Small intestine (tissue), 7 donors: ENCODE results near the gene VPS33A. TPM values are rescaled to one million over a fixed set of nuclear protein-coding genes. Genes with fewer than 3 reads are reported as not detected.

Experiments
- DNase-seq, 2 donors: peaks; one replicate each; pipeline versions ENCODE4 v3.0.0 to v3.0.0-alpha.2; 2013
- FAIRE-seq: peaks from 2 replicates; lab custom pipeline; 2012; peaks lifted over from hg19 to GRCh38; lab: Jason Lieb, UNC
- H3K27ac ChIP-seq, 3 donors: one replicate each; pipeline ENCODE4 v1.5.1; 2013; ENCODE audit warnings: low read length in 2 of 3, mild to moderate bottlenecking in 2 of 3, control low read depth in 1 of 3, inconsistent platforms in 1 of 3, low read depth in 1 of 3, moderate library complexity in 1 of 3
- H3K27me3 ChIP-seq, 3 donors: one replicate each; pipeline ENCODE4 v1.6.1; 2013; ENCODE audit warnings: low read length in 3 of 3, inconsistent platforms in 1 of 3; ENCODE audit not compliant: control insufficient read depth in 3 of 3, insufficient read depth in 3 of 3
- H3K36me3 ChIP-seq, 3 donors: one replicate each; pipeline ENCODE4 v1.6.1; 2013; ENCODE audit warnings: low read length in 3 of 3, inconsistent platforms in 1 of 3, low read depth in 1 of 3, mild to moderate bottlenecking in 1 of 3, moderate library complexity in 1 of 3; ENCODE audit not compliant: control insufficient read depth in 3 of 3, insufficient read depth in 2 of 3
- H3K4me1 ChIP-seq, 3 donors: one replicate each; pipeline ENCODE4 v1.6.1; 2013; ENCODE audit warnings: low read length in 2 of 3, inconsistent platforms in 1 of 3, low read depth in 1 of 3, mild to moderate bottlenecking in 1 of 3, moderate library complexity in 1 of 3; ENCODE audit not compliant: control insufficient read depth in 3 of 3, insufficient read depth in 2 of 3
- H3K4me3 ChIP-seq, 3 donors: one replicate each; pipeline ENCODE4 v1.5.1; 2013; ENCODE audit warnings: low read length in 3 of 3, control low read depth in 1 of 3, inconsistent platforms in 1 of 3, low read depth in 1 of 3, mild to moderate bottlenecking in 1 of 3, moderate library complexity in 1 of 3
- H3K9me3 ChIP-seq, 2 donors: one replicate each; pipeline ENCODE4 v1.6.1; 2013; ENCODE audit warnings: low read depth in 1 of 2, low read length in 1 of 2; ENCODE audit not compliant: control insufficient read depth in 2 of 2, insufficient read depth in 1 of 2
- WGBS, 3 donors: extraction: QIAGEN DNeasy Blood & Tissue Kit; methylation state at CpG; one replicate each; pipeline ENCODE4 v1.1.7; 2013; 5-methylcytosine and 5-hydroxymethylcytosine counted together
- polyA plus RNA-seq, 4 donors: library from polyadenylated mRNA; stranded (reverse) in 3 of 4; unstranded in 1 of 4; fragments of 200-250 nt in 3 of 4; fragments of 120-200 nt in 1 of 4; gene quantifications; one replicate each; pipeline versions ENCODE4 v1.2.1 to v1.2.3, GENCODE V29; 2013
- donor health status: healthy with polysubstance abuse.
- donor health status: control.
- donor health status: control.
- donor health status: Bipolar disorder and iron deficiency.
- donor health status: healthy.

Gene VPS33A
- polyA plus RNA-seq, 4 donors, result 9.4 to 19.6 (median 16.6) TPM

DNA sequence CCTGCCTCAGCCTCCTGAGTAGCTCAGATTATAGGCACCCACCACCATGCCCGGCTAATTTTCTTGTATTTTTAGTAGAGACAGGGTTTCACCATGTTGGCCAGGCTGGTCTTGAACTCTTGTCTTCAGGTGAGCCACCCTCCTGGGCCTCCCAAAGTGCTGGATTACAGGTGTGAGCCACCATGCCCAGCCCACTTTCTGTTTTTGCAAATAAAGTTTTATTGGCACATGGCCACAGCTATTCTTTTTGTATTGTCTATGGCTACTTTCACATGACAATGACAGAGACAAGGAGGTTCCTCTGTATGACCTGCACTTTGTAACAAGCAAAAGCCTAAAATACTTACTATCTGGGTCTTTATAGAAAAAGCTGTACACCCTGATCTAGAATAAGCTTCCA lies 20.7 kb downstream of the VPS33A start:
- WGBS, 3 donors, result 87 to 100% (median 92%) methylated on average over 1 of the region's 1 CpG
- DNase-seq (no peak), FAIRE-seq (no peak)
- H3K36me3 ChIP-seq, result peaks cover 0 to 51% (median 2%) of the 10 kb centered on the region in 3 donors
- H3K4me1 ChIP-seq, result no peaks in the 10 kb centered on the region
- H3K27me3 ChIP-seq, result no peaks in the 10 kb centered on the region
- no peaks in the 10 kb centered on the region for H3K9me3 ChIP-seq
- peak overlapping the region in 1 of 3 donors; percentile 24 for H3K27ac ChIP-seq
- no peak overlapping the region for H3K4me3 ChIP-seq

DNA sequence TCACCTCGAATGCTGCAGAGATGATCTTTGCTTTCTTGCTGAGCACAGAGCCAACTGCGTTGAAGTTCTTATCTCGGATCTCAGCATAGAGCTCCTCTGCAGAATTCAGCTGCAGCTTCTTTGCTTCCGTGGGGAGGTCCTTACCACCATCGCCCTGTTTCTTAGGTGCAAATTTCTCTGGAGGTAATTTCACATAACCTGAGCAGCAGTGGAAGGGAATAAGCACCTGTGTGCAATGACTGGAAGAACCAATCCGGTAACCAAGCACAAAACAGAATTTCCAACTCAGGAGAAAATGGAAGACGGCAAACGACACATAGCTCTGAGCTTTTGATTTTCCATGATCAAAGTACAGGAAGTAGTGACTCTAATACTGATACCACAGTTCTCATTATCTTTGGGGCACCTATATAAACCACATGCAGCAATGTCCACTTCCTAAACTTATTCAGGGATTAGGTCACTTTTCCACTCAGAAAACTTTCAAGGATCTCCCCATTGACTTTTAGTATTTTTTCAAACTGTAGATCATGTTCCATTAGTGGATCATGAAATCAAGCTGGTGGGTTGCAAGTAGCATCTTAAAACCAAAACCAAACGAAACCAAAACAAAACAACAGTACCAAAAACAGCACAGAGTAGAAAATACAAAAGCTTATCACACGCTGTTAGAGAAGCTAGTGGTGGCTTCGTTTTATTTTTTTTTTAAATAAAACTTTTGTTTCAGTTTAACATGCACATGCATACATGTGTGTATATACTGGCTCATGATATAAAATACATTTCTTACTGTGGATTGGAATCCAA lies 21.5 kb downstream of the VPS33A start:
- FAIRE-seq (no peak), DNase-seq (peak in 1 of 2 donors; percentile 40)
- 30 to 67% (median 54%) methylated on average over 11 of the region's 11 CpGs for WGBS, 3 donors
- Histone ChIP-seq H3K27me3 (no peaks in the 10 kb centered on the region), H3K4me3 (peak overlapping the region in 1 of 3 donors; percentile 10), H3K27ac (peak overlapping the region in 2 of 3 donors; percentile 46 to 66), H3K4me1 (no peaks in the 10 kb centered on the region), H3K36me3 (peaks cover 0 to 52% (median 2%) of the 10 kb centered on the region in 3 donors), H3K9me3 (no peaks in the 10 kb centered on the region)

DNA sequence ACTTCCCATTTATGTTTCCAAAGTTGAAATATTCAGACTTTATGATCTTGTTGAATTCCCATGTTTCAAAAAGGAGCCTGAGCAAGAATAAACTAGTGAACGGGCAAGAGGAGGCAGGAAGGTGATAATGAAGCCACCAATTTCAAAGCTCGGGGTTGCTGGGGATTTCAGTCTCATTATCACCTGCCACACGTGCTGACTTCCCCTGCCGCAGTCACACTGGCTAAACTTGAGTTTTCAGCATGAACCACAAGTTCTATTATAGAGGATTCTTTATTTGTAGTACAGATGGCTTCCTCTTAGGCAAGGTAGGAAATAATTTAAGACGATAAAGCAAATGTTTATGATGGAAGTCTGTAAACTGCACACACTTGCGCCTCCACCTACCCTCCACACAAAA lies 22.3 kb downstream of the VPS33A start:
- Histone ChIP-seq H3K27ac (no peak overlapping the region), H3K4me3 (no peak overlapping the region), H3K36me3 (peaks cover 0 to 51% (median 2%) of the 10 kb centered on the region in 3 donors), H3K9me3 (no peaks in the 10 kb centered on the region), H3K4me1 (no peaks in the 10 kb centered on the region), H3K27me3 (no peaks in the 10 kb centered on the region)
- WGBS, 3 donors, result 58 to 76% (median 74%) methylated on average over 6 of the region's 6 CpGs
- peak in 1 of 2 donors; percentile 8 for DNase-seq
- no peak for FAIRE-seq

DNA sequence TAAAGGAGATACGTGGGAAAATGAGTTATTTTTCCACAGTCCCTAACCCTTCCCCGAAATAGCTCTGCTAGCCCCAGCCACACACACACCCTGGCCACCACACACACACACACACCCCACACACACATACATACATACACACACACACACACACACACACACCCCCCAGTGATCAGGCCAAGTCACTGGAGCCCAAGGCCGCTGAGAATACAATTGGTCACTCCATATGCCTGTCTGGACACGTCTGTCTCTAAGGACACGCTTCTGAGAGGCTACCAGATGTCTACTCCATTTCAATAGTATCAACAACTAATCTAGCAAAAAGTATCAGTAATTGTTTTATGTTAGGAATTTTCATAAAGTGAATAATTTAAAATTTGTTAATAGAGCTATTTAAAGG lies 27.4 kb downstream of the VPS33A start:
- DNase-seq (no peak), FAIRE-seq (no peak)
- H3K36me3 ChIP-seq, result peaks cover 3 to 60% (median 11%) of the 10 kb centered on the region in 3 donors
- H3K4me3 ChIP-seq, result no peak overlapping the region
- H3K27ac ChIP-seq, result no peak overlapping the region
- no peaks in the 10 kb centered on the region for H3K9me3 ChIP-seq
- no peaks in the 10 kb centered on the region for H3K4me1 ChIP-seq
- H3K27me3 ChIP-seq, result no peaks in the 10 kb centered on the region
- WGBS, 3 donors, result 94 to 97% (median 96%) methylated on average over 5 of the region's 5 CpGs

DNA sequence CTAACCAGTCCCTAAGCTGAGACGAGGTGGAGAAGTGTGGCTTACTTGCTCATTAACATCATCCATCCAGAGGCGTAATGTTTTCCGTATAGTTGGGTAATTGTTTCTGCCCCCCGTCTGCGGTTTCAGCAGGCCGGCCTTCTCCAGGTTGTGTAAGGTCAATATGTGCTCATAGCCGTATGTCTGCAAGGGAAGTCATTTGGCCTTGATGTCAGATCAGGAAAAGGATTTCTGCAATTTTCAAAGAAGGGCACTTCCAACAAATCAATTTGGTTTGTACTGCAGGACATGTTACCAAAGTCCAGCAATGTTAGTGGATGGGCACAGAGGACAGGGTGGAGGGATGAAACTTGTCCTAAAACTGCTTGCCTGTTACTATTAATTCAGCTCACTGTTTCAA lies 30.6 kb downstream of the VPS33A start:
- DNase-seq (no peak), FAIRE-seq (no peak)
- 86 to 94% (median 90%) methylated on average over 7 of the region's 7 CpGs for WGBS, 3 donors
- Histone ChIP-seq H3K4me1 (no peaks in the 10 kb centered on the region), H3K9me3 (no peaks in the 10 kb centered on the region), H3K27ac (no peak overlapping the region), H3K27me3 (no peaks in the 10 kb centered on the region), H3K36me3 (peaks cover 3 to 53% (median 24%) of the 10 kb centered on the region in 3 donors), H3K4me3 (no peak overlapping the region)

DNA sequence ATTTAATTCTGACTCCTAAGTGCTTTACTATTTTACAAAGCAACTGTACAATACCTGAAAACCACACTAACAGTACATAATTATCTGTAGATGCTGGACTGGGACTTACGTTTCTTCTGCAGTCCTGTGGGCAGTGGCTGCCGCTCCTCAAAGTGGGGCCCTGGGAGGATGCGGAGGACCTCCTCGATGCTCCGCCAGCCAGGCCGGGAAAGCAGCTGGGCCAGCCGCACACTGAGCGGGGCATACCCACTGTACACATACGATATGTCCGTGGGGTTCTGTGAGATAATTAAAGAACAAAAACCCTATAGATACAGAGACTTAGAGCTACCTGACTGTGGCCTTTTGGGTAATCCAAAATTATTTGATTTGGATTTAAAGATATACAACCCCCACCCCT lies 33.6 kb downstream of the VPS33A start:
- Histone ChIP-seq H3K27ac (no peak overlapping the region), H3K9me3 (no peaks in the 10 kb centered on the region), H3K4me3 (no peak overlapping the region), H3K36me3 (peaks cover 3 to 45% (median 23%) of the 10 kb centered on the region in 3 donors), H3K4me1 (no peaks in the 10 kb centered on the region), H3K27me3 (no peaks in the 10 kb centered on the region)
- WGBS, 3 donors, result 92 to 97% (median 96%) methylated on average over 10 of the region's 10 CpGs
- no peak for FAIRE-seq
- DNase-seq, result no peak

DNA sequence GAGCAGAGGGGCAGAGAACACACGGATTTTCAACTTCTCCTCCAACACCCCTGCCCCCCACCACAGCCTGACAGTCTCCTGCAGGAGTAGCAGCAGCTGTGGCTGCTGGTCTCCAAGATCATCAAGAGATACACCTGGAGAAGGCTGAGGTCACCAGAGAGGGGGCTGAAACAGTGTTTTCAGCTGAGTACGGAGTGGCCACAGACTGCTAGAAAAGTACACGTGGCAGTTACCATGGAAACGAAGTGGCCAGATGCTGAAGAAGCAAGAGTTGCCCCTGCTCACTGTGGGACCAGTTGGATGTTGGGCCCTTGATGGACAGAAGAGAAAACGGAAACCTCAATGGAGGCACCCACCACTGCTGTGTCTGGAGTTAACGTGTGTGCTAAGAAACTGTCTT lies 35.5 kb downstream of the VPS33A start:
- H3K36me3 ChIP-seq, result peaks cover 0 to 51% (median 18%) of the 10 kb centered on the region in 3 donors
- no peak for DNase-seq
- peaks cover 0 to 6% (median 0%) of the 10 kb centered on the region in 3 donors for H3K4me1 ChIP-seq
- H3K27ac ChIP-seq, result no peak overlapping the region
- H3K4me3 ChIP-seq, result no peak overlapping the region
- 74 to 85% (median 77%) methylated on average over 6 of the region's 6 CpGs for WGBS, 3 donors
- no peak for FAIRE-seq
- H3K9me3 ChIP-seq, result no peaks in the 10 kb centered on the region
- H3K27me3 ChIP-seq, result no peaks in the 10 kb centered on the region

DNA sequence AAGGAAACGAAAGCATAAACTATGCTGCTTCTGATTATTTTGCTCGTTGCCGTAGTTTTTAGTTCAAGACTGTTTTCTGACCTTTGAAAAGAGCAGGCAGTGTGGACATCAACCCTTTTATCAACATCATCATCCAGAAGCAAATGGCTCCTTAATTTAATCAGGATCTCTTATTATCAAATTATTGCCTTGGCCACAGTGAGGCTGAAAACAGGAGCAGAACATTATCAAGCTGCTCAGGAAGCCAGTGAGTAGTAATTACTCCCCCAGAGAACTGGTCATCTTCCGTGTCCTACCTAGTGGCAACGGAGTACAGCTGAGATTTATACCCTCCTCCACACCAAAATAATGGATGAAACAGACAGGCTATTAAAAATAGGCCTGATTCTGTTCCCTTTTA lies 38.2 kb downstream of the VPS33A start:
- no peaks in the 10 kb centered on the region for H3K9me3 ChIP-seq
- FAIRE-seq (no peak), DNase-seq (no peak)
- peaks cover 0 to 14% (median 3%) of the 10 kb centered on the region in 3 donors for H3K4me1 ChIP-seq
- 82 to 92% (median 87%) methylated on average over 5 of the region's 5 CpGs for WGBS, 3 donors
- H3K27me3 ChIP-seq, result no peaks in the 10 kb centered on the region
- H3K36me3 ChIP-seq, result peaks cover 0 to 44% (median 15%) of the 10 kb centered on the region in 3 donors
- H3K4me3 ChIP-seq, result no peak overlapping the region
- no peak overlapping the region for H3K27ac ChIP-seq
